GM12878 (cell line): ENCODE measurements around the gene EPHA8. TPM values are rescaled to one million over a fixed set of nuclear protein-coding genes. Genes with fewer than 3 reads are reported as not detected.

Experiments
- ATAC-seq: fragments of 200-7000 bp; cut with Tn5 transposase; 3 replicates; pipeline ENCODE4 v1.9.1; 2020; ENCODE audit warnings: mild to moderate bottlenecking, moderate library complexity
- BruUV-seq: library from RNA; stranded (reverse); fragments of 400-500 nt; replicated peaks from 2 replicates; lab custom pipeline; 2021; lab: Mats Ljungman, UMichigan
- CTCF ChIA-PET: fragments of 300-600 bp; sonication (Branson Sonifier 250); formaldehyde crosslinking; extraction: SDS; loops from one replicate; lab custom pipeline; 2021; ENCODE audit warnings: inconsistent platforms; lab: Yijun Ruan, JAX
- POLR2A ChIA-PET: fragments of 350-600 bp; formaldehyde crosslinking; extraction: SDS; loops from one replicate; lab custom pipeline; 2021; ENCODE audit warnings: inconsistent platforms; lab: Charles Lee
- RAD21 ChIA-PET: fragments of 300-600 bp; sonication (Branson Sonifier 250); formaldehyde crosslinking; loops from one replicate; lab custom pipeline; 2023; ENCODE audit warnings: antibody characterized with exemption; ENCODE audit not compliant: unreplicated experiment; lab: Charles Lee
- SMC1A ChIA-PET: fragments of 300-600 bp; sonication (Branson Sonifier 250); formaldehyde crosslinking; loops from one replicate; lab custom pipeline; 2023; ENCODE audit not compliant: unreplicated experiment, uncharacterized antibody; lab: Charles Lee
- DNase-seq: peaks from one replicate; pipeline ENCODE4 v3.0.0-alpha.2; 2011; ENCODE audit warnings: low read depth, low spot score
- FAIRE-seq: peaks from 3 replicates; lab custom pipeline; 2011; peaks lifted over from hg19 to GRCh38; lab: Jason Lieb, UNC
- H2AFZ ChIP-seq: 2 replicates; pipeline ENCODE4 v1.6.0; 2011; ENCODE audit warnings: low read depth, low read length, control low read depth; ENCODE audit not compliant: control insufficient read depth
- H3K27ac ChIP-seq: 2 replicates; pipeline ENCODE4 v1.5.1; 2011; ENCODE audit warnings: control low read depth; ENCODE audit not compliant: control insufficient read depth, insufficient read depth
- H3K27me3 ChIP-seq, 2 experiments: replicated peaks in 1 of 2; 2 replicates each; pipeline versions ENCODE4 v1.6.0 to v1.6.1; 2011; ENCODE audit warnings: low read length in 1 of 2; ENCODE audit not compliant: control insufficient read depth in 2 of 2, insufficient read depth in 2 of 2
- H3K36me3 ChIP-seq, 2 experiments: 2 replicates each; pipeline ENCODE4 v1.5.1; 2011; ENCODE audit warnings: low read length in 1 of 2; ENCODE audit not compliant: control insufficient read depth in 2 of 2, insufficient read depth in 2 of 2
- H3K4me1 ChIP-seq: 2 replicates; pipeline ENCODE4 v1.6.1; 2011; ENCODE audit warnings: mild to moderate bottlenecking, low read length, moderate library complexity, mixed read lengths; ENCODE audit not compliant: control insufficient read depth, insufficient read depth
- H3K4me2 ChIP-seq: 2 replicates; pipeline ENCODE4 v1.6.0; 2011; ENCODE audit warnings: control low read depth; ENCODE audit not compliant: control insufficient read depth, insufficient read depth
- H3K4me3 ChIP-seq: fragments of 200-600 bp; sonication (generic); 2 replicates; pipeline ENCODE4 v1.5.1; 2016
- H3K79me2 ChIP-seq: 2 replicates; pipeline ENCODE4 v1.6.0; 2011; ENCODE audit warnings: low read length; ENCODE audit not compliant: control insufficient read depth, insufficient read depth
- H3K9ac ChIP-seq: 2 replicates; pipeline ENCODE4 v1.8.0; 2011; ENCODE audit warnings: low read length, control low read depth, mixed read lengths; ENCODE audit not compliant: control insufficient read depth, insufficient read depth
- H3K9me3 ChIP-seq: replicated peaks from 3 replicates; pipeline ENCODE4 v1.5.1; 2011; ENCODE audit warnings: mild to moderate bottlenecking, low read length; ENCODE audit not compliant: control insufficient read depth, insufficient read depth
- H4K20me1 ChIP-seq: 2 replicates; pipeline ENCODE4 v1.6.0; 2011; ENCODE audit not compliant: control insufficient read depth, insufficient read depth
- ATF7 ChIP-seq: fragments of 450-650 bp; IDR thresholded peaks from 2 replicates; pipeline ENCODE4 v1.6.1; 2016; ENCODE audit warnings: low read depth, mild to moderate bottlenecking
- CEBPZ ChIP-seq: fragments of 150-350 bp; IDR thresholded peaks from 2 replicates; pipeline ENCODE4 v1.6.1; 2016; ENCODE audit warnings: low read depth, low read length
- CHD2 ChIP-seq: IDR thresholded peaks from 2 replicates; pipeline ENCODE4 v1.6.1; 2011; ENCODE audit warnings: low read depth, low read length, improper control_type of control experiment, borderline replicate concordance
- FOXM1 ChIP-seq: IDR thresholded peaks from 2 replicates; pipeline ENCODE4 v1.6.1; 2012; ENCODE audit warnings: low read depth, mild to moderate bottlenecking, inconsistent platforms, low read length, moderate library complexity
- HDAC2 ChIP-seq: fragments of 200-600 bp; sonication (generic); IDR thresholded peaks from 2 replicates; pipeline ENCODE4 v1.6.1; 2017
- HDAC6 ChIP-seq: fragments of 200-600 bp; sonication (generic); IDR thresholded peaks from one replicate; pipeline ENCODE4 v1.8.0; 2017; ENCODE audit warnings: antibody characterized with exemption; ENCODE audit not compliant: unreplicated experiment
- MEF2A ChIP-seq: IDR thresholded peaks from 2 replicates; pipeline ENCODE4 v1.6.1; 2011; ENCODE audit warnings: low read depth, mild to moderate bottlenecking, low read length, moderate library complexity; ENCODE audit not compliant: insufficient read depth
- NRF1 ChIP-seq: conservative IDR thresholded peaks from 2 replicates; pipeline ENCODE4 v1.6.1; 2011; ENCODE audit warnings: mild to moderate bottlenecking, low read depth, low read length, improper control_type of control experiment
- SPI1 ChIP-seq: IDR thresholded peaks from 2 replicates; pipeline ENCODE4 v1.6.1; 2011; ENCODE audit warnings: low read depth, mild to moderate bottlenecking, low read length, moderate library complexity, borderline replicate concordance; ENCODE audit not compliant: insufficient read depth
- STAT3 ChIP-seq: IDR thresholded peaks from 2 replicates; pipeline ENCODE4 v1.6.1; 2011; ENCODE audit warnings: low read depth, low read length, improper control_type of control experiment
- ZNF207 ChIP-seq: fragments of 450-650 bp; IDR thresholded peaks from 2 replicates; pipeline ENCODE4 v1.6.1; 2014; ENCODE audit warnings: antibody characterized with exemption, mild to moderate bottlenecking, borderline replicate concordance
- ZNF217 ChIP-seq: fragments of 450-650 bp; IDR thresholded peaks from 2 replicates; pipeline ENCODE4 v1.6.1; 2017; ENCODE audit warnings: antibody characterized with exemption, mild to moderate bottlenecking
- ZNF274 ChIP-seq: IDR thresholded peaks from one replicate; pipeline ENCODE4 v1.8.0; 2011; ENCODE audit not compliant: insufficient read length, insufficient read depth
- ZNF622 ChIP-seq: fragments of 450-650 bp; IDR thresholded peaks from 2 replicates; pipeline ENCODE4 v1.6.1; 2017; ENCODE audit warnings: mild to moderate bottlenecking, inconsistent platforms
- WGBS: methylation state at CpG from one replicate; pipeline ENCODE4 v1.1.6; 2016; ENCODE audit warnings: low lambda C conversion rate; ENCODE audit not compliant: insufficient replicate concordance, insufficient coverage; ENCODE audit errors: missing lambda C conversion rate; 5-methylcytosine and 5-hydroxymethylcytosine counted together
- in situ Hi-C: fragments of 300-500 bp; cut with MboI; formaldehyde crosslinking; loops from 9 replicates; pipeline ENCODE4 v1.14.3; 2018; ENCODE audit warnings: mixed read lengths
- intact Hi-C: fragments of 100-400 bp; cut with micrococcal nuclease; formaldehyde crosslinking; loops from one replicate; pipeline ENCODE4 v1.14.2; 2022; ENCODE audit not compliant: unreplicated experiment
- polyA plus RNA-seq, 11 experiments: library from polyadenylated mRNA; depleted of rRNA in 4 of 11; unstranded in 6 of 11; stranded (reverse) in 5 of 11; fragments of >200 nt; fragmentation: Nextera tagmentation in 4 of 11; fragmentation: Illumina TruSeq in 1 of 11; extraction: Ambion mirVana in 4 of 11; extraction: Trizol in 1 of 11; gene quantifications; 1 replicate in 1 of 11; 2 replicates in 10 of 11; pipeline versions ENCODE4 v1.2.1 to v1.2.3, GENCODE V29; 2011 to 2016; ENCODE audit warnings: inconsistent platforms in 2 of 11, missing spikeins in 2 of 11, low read depth in 1 of 11
- total RNA-seq, 4 experiments: library from RNA; depleted of rRNA in 3 of 4; stranded (reverse); fragments of >200 nt in 3 of 4; fragmentation: Illumina TruSeq in 1 of 4; extraction: Trizol in 1 of 4; gene quantifications; 2 replicates each; pipeline versions ENCODE4 v1.2.1 to v1.2.3, GENCODE V29; 2013 to 2021
- TF ChIP-seq, protein P1 (sequence below): IDR thresholded peaks from 2 replicates; pipeline ENCODE4 v1.6.1; 2011; ENCODE audit warnings: low read depth, mild to moderate bottlenecking, low read length, moderate library complexity, borderline replicate concordance; ENCODE audit errors: extremely low read depth
- TF ChIP-seq, protein P2 (sequence below): fragments of 450-650 bp; IDR thresholded peaks from 2 replicates; pipeline ENCODE4 v1.6.1; 2016; ENCODE audit warnings: mild to moderate bottlenecking, moderate library complexity, borderline replicate concordance

EPHA8 gene
- total and polyA plus RNA-seq, 10 of the 15 experiments (the other 5 are each of a cell fraction or from before 2014, with no cell fraction given) = not detected

DNA sequence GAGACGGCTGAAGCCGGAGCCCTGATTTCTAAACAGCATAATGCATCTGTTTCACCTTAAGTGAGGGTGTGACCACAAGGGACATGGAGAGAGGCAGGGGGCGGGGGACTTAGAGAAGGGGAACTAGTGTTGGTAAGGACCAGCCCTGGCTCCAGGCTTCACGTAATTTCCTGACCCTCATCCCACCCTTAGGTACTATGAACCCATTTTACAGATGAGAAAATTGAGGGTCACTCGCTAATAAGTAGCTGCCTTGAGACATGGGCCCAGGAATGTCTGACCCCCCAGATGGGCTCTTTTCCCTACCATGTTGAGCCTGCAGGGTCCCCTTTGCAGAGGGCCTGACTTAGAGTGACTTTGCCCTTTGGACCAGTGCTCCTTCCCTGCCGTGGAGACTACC lies 4.7 kb downstream of the EPHA8 start (continued):
- no peak for TF ChIP-seq HDAC2
- no peak for TF ChIP-seq FOXM1
- no peak for TF ChIP-seq ATF7
- no peak for TF ChIP-seq ZNF217
- no peak for TF ChIP-seq NRF1

DNA sequence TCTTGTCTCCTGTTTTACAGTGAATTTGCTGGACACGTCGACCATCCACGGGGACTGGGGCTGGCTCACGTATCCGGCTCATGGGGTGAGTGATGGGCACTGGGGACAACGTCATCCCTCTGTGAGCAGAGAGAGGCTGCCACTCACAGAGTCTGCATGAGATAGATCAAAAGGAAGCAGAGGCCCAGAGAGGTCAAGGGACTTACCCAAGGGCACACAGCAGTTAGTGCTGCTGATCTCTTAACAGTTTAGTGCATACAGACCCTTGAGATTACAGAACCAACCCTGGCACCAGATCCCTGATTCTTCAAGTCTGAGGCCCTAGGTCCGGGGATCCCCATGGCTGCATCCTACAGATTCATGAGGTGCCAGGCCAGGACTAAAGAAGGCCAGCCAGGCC lies 6.0 kb downstream of the EPHA8 start:
- ChIA-PET CTCF (no interaction called here), RAD21 (no interaction called here), POLR2A (no interaction called here), SMC1A (no interaction called here)
- in situ Hi-C loops = no loop called here
- Histone ChIP-seq H3K9ac (no peak overlapping the region), H3K27me3 (peaks cover 0 to 2% of the 10 kb centered on the region in 2 experiments; a peak in 2 of 4 replicates), H3K4me3 (no peak overlapping the region), H3K4me2 (no peak overlapping the region), H4K20me1 (no peaks in the 10 kb centered on the region), H3K36me3 (no peaks in the 10 kb centered on the region), H2AFZ (no peak overlapping the region), H3K79me2 (no peaks in the 10 kb centered on the region), H3K9me3 (no peaks in the 10 kb centered on the region), H3K27ac (no peak overlapping the region), H3K4me1 (no peaks in the 10 kb centered on the region)
- ATAC-seq (no peak), DNase-seq (no peak), FAIRE-seq (no peak)
- no TSS peak for BruUV-seq
- intact Hi-C loops = no loop called here
- WGBS = 9% methylated on average over 7 of the region's 7 CpGs
- TF ChIP-seq MEF2A = no peak
- no peak for TF ChIP-seq ZNF207
- TF ChIP-seq, protein P1, sequence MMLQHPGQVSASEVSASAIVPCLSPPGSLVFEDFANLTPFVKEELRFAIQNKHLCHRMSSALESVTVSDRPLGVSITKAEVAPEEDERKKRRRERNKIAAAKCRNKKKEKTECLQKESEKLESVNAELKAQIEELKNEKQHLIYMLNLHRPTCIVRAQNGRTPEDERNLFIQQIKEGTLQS = no peak
- no peak for TF ChIP-seq HDAC6
- no peak for TF ChIP-seq SPI1
- TF ChIP-seq STAT3 = no peak
- TF ChIP-seq CEBPZ = no peak
- TF ChIP-seq ZNF274 = no peak
- TF ChIP-seq CHD2 = no peak
- TF ChIP-seq, protein P2, sequence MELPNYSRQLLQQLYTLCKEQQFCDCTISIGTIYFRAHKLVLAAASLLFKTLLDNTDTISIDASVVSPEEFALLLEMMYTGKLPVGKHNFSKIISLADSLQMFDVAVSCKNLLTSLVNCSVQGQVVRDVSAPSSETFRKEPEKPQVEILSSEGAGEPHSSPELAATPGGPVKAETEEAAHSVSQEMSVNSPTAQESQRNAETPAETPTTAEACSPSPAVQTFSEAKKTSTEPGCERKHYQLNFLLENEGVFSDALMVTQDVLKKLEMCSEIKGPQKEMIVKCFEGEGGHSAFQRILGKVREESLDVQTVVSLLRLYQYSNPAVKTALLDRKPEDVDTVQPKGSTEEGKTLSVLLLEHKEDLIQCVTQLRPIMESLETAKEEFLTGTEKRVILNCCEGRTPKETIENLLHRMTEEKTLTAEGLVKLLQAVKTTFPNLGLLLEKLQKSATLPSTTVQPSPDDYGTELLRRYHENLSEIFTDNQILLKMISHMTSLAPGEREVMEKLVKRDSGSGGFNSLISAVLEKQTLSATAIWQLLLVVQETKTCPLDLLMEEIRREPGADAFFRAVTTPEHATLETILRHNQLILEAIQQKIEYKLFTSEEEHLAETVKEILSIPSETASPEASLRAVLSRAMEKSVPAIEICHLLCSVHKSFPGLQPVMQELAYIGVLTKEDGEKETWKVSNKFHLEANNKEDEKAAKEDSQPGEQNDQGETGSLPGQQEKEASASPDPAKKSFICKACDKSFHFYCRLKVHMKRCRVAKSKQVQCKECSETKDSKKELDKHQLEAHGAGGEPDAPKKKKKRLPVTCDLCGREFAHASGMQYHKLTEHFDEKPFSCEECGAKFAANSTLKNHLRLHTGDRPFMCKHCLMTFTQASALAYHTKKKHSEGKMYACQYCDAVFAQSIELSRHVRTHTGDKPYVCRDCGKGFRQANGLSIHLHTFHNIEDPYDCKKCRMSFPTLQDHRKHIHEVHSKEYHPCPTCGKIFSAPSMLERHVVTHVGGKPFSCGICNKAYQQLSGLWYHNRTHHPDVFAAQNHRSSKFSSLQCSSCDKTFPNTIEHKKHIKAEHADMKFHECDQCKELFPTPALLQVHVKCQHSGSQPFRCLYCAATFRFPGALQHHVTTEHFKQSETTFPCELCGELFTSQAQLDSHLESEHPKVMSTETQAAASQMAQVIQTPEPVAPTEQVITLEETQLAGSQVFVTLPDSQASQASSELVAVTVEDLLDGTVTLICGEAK = no peak
- no peak for TF ChIP-seq ZNF622
